DMS114 treated with DMSO at 0.1 percent for 48 hours (cell line): ENCODE data around the gene SPEF1.
A peak's percentile ranks its signal among the peaks of the same experiment; 100 is the strongest.
"Not testable (repeated sequence)": the region's sequence is repeated elsewhere in the genome, so short reads cannot be mapped to it uniquely, and the experiment has no call there.

ENCODE experiments used
- DNase-seq: peaks from one replicate; lab custom pipeline; 2025; ENCODE audit not compliant: unreplicated experiment; lab: John Stamatoyannopoulos, UW

SPEF1 gene

GRCh38 chr20:3811467-3812258, 30.4 kb upstream of the SPEF1 start:
- no peak for DNase-seq

GRCh38 chr20:3808544-3808943, 27.3 kb upstream of the SPEF1 start:
- no peak for DNase-seq

- DNase-seq: no peak
Measured at GRCh38 chr20:3804781-3805180, 23.5 kb upstream of the SPEF1 start.

- no peak for DNase-seq
Measured at GRCh38 chr20:3804254-3804751, 23.1 kb upstream of the SPEF1 start.

GRCh38 chr20:3803854-3804253, 22.6 kb upstream of the SPEF1 start:
- DNase-seq: no peak

- DNase-seq: no peak
Measured at GRCh38 chr20:3803289-3803688, 22.0 kb upstream of the SPEF1 start.

GRCh38 chr20:3802524-3803239, 21.4 kb upstream of the SPEF1 start:
- DNase-seq: no peak

GRCh38 chr20:3801846-3802245, 20.6 kb upstream of the SPEF1 start:
- DNase-seq: no peak

- no peak for DNase-seq
Measured at GRCh38 chr20:3801299-3801698, 20.1 kb upstream of the SPEF1 start.

- DNase-seq: no peak
Measured at GRCh38 chr20:3800878-3801260, 19.6 kb upstream of the SPEF1 start.

- DNase-seq: no peak
Measured at GRCh38 chr20:3800256-3800877, 19.1 kb upstream of the SPEF1 start.

- no peak for DNase-seq
Measured at GRCh38 chr20:3798908-3799248, 17.6 kb upstream of the SPEF1 start.

- no peak for DNase-seq
Measured at GRCh38 chr20:3798373-3798768, 17.1 kb upstream of the SPEF1 start.

- DNase-seq: no peak
Measured at GRCh38 chr20:3797592-3798372, 16.5 kb upstream of the SPEF1 start.

- no peak for DNase-seq
Measured at GRCh38 chr20:3797226-3797545, 15.9 kb upstream of the SPEF1 start.

GRCh38 chr20:3796477-3797225, 15.4 kb upstream of the SPEF1 start:
- DNase-seq: no peak

- DNase-seq: peak; percentile 74
Measured at GRCh38 chr20:3795511-3796468, 14.5 kb upstream of the SPEF1 start, which contains the start of gene CDC25B. TSS of gene CDC25B (plus strand) at chr20:3796310. CDS start at chr20:3796532, 222 bp downstream.

- no peak for DNase-seq
Measured at GRCh38 chr20:3794701-3795420, 13.6 kb upstream of the SPEF1 start.

- DNase-seq: not testable (repeated sequence)
Measured at GRCh38 chr20:3794168-3794567, 12.9 kb upstream of the SPEF1 start.
